Measurements from ENCODE around the gene ABCF1.

ABCF1 gene

DNA sequence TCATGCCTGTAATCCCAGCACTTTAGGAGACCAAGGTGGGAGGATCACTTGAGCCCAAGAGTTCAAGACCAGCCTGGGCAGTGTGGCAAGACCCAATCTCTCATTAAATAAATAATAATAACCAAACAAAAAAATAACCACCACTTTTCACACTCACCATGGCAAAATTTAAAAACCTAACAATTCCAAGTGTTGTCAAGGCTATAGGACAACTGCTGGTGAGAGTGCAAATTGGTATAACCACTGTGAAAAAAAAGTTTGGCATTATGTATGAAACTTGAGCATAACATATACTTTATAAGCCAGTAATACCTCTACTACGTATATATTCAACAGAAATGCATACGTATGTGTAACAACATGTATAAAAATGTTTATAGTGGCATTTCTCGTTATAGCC lies 10.3 kb upstream of the ABCF1 start:
- no peak for DNase-seq

DNA sequence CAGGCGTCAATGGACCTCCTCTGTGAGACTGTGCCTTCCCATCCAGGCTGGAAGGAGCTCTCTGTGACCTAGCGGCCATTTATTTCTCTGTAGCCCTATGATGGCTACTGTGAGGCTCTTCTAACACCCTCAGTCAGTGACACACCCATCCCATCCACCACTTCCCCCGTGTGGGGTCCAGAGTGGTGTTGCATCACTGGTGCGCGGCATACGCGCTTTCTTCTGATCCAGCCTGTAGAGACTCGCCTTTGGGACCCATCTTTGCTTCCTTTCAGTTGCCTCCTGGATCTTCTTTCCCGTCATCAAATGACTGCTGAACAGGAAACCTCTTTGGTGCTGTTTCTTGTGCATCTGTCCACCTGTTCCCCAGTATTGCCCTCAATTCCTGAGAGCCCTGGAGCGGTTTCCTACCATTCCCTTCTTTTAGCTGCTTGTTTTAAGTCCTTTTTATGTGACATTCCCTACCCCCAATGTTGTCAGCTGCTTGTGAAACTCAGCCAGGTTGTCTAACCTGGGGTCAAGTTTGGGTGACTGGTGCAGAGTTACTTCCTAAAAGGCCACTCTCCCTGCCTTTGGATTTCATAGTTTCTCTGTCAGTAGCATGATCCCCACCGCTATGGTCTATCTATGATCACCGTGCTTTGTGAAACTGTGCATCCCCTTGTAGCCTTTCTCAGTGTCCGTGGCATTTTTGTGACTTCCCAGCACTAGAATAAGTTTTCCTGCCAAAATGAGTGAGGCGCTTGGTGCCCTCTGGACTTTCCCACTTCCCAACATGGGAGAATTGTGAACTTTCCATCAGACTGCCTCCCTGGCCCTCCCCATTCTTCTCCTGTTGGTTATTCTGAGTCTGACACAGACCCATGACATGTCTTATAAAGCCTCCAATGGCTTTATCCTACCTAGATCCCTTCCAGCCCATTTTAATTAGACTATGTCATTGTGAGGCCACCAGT lies 8.5 kb upstream of the ABCF1 start:
- no peak for DNase-seq

DNA sequence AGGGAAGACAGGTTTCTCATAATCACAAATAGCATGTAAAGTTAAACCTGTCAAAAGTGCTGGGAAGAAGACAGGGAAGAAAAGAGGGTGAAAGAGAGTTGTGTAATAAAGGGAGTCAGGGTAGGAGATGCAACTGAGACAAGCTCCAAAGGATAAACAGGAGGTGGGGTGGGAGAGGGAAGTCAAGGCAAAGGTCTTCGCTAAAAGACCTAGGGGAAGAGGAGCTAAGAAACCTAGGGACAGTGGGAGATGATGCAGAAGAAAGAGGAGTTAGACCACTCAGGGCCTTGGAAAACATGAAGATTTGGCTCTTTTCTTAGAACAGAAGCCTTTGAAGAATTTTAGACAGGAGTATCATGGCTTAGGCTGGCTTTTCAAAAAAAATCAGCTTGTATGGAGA lies 7.1 kb upstream of the ABCF1 start:
- no peak for DNase-seq

DNA sequence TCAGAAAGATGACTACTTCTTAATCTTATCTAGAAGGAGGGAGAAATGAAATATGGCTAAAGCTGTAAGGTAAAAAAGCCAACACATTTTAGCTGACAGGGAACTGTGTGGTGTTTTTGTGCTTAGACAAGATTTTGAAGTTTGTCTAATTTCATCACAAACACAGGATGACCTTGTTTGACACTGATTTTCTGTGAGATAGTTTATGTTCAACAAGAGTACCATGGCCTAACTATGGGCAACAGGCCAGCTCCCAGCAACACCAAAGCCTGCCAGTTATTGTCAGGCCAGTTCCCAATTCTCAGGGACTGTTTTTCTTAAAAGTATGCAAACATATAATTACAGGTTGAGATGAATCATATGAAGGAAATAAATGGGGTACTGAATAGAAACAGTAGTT lies 5.5 kb upstream of the ABCF1 start:
- DNase-seq, result no peak

DNA sequence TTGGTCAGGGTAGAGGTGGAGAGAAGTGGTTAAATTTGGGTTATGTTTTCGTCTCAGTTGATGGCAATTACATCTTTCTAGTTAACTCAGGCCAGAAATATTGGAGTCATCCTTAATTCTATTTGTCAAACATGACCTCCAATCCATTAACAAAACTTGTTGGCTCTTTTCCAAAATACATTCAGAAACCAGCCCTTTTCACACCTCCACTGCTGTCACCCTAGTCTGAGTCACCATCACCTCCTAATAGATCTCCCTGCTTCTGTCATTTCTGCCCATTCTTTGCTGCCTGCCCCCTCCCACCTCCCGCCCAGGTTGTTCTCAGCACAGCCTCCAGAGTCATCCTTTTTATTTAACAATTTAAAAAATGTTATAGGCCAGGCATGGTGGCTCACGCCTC lies 3.0 kb upstream of the ABCF1 start:
- no peak for DNase-seq

DNA sequence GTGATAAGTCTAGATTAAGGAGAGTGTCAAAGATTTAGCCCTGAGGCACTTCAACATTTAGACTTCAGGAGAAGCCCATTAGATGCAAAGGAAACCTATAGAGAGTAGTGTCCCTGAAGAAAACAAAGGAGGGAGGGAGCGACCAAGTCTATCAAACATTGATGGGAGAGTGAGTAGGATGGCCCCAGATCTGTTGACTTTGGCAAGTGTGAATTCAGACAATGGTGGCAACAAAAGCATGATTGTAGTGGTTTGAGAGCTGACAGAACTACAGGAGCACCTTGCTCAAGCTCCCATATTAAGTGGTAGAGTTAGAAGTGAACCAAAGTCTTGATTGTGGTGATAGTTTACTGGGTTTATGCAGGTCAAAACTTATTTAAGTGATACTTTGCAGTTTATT lies 979 bp upstream of the ABCF1 start:
- no peak for DNase-seq

DNA sequence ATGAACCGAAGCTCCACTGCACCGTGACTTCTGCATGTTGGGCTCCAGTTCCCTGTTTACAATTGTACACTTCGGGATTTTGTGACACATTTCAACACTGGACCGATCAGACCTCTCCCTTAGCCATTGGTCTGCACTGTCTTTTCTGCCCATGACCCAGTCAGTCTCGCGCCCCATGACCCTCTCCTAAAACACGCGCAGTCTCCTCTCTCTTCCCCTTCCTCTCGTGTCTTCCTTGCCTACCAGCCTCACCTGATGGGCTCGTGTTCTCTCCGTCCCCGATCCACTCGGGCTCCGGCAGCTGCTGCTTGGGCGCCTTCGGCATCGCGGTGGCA lies 535 bp upstream of the ABCF1 start:
- no peak for DNase-seq

DNA sequence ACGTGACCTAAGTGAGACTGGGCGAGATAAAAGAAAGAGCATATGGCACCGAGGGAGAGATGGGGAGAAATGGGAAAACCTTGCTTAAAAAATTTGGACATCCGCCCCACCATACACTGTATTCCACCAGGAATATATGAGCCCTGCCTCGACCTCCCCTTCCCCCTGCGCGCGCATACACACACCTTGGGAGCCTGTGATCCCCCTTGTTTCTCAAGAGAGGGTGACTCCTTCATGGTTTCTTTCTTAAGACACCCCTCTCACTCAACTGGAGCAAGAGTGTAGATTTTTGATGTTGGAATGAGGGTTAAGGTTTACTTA lies 480 bp downstream of the ABCF1 start:
- no peak for DNase-seq

DNA sequence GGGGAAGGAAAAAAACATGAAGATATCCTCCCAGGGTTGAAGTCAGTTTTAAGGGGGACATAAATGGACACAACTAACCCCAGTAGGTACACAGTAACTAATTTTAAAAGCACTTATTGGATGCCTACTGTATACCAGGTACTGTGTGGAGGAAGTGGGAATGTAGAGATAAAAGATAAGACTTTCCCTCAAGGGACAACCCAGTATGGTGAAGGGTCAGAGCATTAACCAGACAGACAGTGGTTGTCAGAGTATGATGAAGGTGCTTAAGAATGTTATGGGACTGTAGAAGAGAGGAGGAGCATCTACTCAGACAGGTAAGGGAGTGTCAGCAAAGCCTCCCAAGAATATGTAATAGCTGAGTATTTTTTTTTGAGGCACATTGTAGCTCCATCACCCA lies 906 bp downstream of the ABCF1 start:
- no peak for DNase-seq

DNA sequence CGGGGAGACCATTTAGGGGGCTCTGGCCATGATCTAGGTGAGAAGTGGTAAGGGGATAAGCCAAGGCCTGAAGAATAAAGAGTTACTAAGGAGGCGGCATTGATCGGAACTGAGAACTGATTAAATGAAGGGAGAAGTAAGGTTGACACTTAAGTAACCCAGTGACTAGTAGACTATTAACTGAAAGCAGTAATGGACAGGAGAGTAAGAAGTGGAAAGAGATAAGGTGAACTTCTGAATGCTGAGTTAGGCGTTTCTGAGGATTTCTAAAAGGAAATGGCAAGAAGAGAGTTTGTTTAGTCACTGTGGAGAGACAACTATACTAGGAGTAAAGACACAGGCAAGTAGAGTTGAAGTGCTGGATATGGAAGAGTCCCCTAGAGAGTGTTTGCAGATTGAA lies 1.9 kb downstream of the ABCF1 start:
- no peak for DNase-seq

DNA sequence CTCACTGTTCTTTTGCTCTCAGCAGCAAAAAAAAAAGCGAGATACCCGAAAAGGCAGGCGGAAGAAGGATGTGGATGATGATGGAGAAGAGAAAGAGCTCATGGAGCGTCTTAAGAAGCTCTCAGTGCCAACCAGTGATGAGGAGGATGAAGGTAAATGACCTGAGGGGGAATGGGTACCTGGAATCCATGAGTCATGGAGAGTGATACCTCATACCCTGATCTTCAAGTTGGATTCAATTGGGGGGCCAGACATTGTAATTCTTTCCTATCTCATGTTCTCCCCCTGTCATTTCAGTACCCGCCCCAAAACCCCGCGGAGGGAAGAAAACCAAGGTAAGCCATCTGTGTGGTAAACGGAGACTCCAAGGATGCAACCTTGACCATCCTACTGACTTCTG lies 6.8 kb downstream of the ABCF1 start:
- DNase-seq, result no peak

DNA sequence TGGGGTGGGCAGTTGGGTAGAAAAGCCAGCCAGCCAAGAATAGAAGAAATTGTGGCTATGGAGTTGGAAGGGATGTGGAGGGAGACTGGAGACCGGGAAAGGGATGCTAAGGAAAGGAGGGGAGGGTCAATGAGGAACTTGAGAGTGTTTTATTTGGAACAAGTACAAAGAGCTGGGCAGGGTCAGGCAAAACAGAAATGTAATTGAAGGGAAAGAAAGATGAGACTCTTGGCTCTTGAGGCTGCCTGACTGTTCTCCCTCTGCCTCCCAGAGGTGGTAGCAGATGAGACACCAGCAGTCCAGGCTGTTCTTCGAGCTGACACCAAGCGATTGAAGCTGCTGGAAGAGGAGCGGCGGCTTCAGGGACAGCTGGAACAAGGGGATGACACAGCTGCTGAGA lies 12.7 kb downstream of the ABCF1 start:
- DNase-seq, result no peak

DNA sequence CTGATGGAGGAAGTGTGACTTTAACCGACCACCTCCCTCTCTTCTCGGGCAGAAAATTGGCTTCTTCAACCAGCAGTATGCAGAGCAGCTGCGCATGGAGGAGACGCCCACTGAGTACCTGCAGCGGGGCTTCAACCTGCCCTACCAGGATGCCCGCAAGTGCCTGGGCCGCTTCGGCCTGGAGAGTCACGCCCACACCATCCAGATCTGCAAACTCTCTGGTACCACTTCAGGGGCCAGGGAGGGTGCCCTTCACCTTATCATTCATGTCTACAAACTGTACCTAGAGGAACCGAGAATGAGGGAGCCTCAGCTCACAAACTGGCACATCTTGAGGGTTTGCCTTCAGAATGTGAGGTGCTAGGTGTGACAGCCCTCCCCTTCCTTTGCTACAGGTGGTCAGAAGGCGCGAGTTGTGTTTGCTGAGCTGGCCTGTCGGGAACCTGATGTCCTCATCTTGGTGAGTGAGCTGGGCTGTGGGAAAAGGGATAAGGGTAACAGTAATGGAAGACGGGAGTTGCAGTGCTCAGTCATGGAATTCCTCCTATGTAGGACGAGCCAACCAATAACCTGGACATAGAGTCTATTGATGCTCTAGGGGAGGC lies 18.6 kb downstream of the ABCF1 start:
- no peak for DNase-seq

DNA sequence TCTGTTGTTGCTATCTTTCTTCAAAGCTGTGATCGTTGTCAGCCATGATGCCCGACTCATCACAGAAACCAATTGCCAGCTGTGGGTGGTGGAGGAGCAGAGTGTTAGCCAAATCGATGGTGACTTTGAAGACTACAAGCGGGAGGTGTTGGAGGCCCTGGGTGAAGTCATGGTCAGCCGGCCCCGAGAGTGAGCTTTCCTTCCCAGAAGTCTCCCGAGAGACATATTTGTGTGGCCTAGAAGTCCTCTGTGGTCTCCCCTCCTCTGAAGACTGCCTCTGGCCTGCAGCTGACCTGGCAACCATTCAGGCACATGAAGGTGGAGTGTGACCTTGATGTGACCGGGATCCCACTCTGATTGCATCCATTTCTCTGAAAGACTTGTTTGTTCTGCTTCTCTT lies 19.3 kb downstream of the ABCF1 start:
- no peak for DNase-seq

DNA sequence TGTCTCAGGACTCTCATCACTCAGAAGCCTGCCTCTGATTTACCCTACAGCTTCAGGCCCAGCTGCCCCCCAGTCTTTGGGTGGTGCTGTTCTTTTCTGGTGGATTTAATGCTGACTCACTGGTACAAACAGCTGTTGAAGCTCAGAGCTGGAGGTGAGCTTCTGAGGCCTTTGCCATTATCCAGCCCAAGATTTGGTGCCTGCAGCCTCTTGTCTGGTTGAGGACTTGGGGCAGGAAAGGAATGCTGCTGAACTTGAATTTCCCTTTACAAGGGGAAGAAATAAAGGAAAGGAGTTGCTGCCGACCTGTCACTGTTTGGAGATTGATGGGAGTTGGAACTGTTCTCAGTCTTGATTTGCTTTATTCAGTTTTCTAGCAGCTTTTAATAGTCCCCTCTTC lies 19.8 kb downstream of the ABCF1 start:
- no peak for DNase-seq

DNA sequence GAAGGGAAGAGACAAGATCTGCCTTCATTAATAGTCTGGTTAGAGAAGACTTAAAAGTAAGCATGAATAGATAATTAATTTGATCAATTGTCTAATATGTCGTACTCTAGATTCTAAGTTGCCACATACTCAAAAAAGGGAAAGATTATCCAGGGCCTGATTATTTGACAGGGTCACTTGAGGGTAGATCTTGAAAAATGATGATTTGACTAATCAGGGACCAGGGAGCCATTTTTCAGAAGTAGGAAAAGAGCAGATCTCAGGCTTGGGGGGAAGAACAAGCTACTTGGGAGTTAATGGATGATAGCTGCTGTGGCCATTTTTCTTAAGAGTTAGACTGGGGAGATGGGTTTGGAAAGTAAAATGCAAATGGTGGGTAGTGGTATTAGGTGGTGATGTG lies 21.0 kb downstream of the ABCF1 start:
- DNase-seq, result no peak

DNA sequence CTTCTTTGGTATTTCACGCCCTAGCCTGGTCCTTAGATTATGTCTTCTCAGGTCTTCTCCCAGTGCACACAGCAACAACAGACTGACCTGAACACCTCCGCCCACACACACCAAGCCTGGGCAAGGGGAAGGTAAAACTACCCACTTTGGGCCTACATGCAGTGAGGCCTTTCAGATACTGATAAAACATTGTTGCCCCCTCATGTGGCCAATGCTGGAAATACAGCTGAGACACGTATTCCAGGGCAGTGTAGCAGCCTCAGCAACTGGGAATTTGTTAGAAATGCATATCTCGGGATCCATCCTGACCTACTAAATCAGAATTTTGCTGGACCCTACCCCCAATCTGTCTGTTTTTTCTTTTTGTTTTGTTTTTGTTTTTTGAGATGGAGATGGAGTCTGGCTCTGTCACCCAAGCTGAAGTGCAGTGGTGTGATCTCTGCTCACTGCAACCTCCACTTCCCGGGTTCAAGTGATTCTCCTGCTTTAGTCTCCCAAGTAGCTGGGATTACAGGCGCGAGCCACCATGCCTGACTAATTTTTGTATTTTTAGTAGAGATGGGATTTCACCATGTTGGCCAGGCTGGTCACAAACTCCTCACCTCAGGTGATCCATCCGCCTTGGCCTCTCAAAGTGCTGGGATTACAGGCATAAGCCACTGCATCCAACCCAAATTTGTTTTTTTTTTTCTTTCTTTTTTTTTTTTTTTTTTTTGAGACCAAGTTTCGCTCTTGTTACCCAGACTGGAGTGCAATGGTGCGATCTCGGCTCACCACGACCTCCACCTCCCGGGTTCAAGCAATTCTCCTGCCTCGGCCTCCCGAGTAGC lies 26.3 kb downstream of the ABCF1 start:
- DNase-seq, result peak; percentile 25

DNA sequence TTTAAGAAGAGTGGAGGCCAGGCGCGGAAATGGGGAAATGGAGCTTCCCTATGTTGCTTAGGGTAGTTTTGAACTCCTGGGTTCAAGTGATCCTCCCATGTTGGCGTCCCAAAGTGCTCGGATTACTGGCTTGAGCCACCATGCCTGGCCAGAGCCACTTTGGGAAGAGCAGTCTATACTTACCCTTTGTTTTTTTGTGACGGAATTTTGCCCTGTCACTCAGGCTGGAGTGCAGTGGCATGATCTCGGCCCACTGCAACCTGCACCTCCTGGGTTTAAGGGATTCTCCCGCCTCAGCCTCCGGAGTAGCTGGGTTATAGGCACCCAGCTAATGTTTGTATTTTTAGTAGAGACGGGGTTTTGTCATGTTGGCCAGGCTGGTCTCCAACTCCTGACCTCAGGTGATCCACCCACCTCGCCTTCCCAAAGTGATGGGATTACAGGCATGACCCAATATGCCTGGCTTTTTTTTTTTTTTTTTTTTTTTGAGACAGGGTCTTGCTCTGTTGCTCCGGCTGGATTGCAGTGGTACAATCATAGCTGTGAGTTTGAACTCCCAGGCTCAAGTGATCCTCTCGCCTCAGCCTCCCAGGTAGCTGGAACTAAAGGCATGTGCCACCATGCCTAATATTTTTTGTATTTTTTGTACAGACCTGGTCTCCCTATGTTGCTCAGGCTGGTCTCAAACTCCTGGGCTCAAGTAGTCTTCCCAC lies 27.8 kb downstream of the ABCF1 start:
- no peak for DNase-seq

DNA sequence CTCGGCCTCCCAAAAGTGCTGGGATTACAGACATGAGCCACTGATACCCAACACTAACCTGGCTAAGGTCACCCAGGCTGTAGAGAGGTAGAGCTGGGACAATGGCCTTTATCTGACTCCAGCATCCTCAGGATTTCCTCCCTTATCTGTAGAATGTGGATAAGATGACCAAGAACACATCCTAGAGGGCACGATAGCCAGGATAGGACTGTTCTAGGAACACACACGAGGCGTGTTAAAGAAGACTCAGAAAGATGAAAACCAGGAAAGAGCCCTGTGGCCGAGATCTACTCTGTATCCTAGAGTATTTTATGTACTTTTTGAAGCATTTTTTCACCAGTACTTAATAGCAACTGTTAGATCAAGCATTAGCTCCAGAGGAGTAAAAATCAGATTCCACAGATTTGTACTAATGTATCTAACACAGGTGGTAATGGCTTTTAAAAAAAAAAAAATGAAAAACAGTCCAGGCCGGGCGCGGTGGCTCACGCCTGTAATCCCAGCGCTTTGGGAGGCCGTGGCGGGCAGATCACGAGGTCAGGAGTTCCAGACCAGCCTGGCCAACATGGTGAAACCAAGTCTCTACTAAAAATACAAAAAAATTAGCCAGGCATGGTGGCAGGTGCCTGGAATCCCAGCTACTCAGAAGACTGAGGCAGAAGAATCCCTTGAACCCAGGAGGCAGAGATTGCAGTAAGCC lies 28.5 kb downstream of the ABCF1 start:
- no peak for DNase-seq

DNA sequence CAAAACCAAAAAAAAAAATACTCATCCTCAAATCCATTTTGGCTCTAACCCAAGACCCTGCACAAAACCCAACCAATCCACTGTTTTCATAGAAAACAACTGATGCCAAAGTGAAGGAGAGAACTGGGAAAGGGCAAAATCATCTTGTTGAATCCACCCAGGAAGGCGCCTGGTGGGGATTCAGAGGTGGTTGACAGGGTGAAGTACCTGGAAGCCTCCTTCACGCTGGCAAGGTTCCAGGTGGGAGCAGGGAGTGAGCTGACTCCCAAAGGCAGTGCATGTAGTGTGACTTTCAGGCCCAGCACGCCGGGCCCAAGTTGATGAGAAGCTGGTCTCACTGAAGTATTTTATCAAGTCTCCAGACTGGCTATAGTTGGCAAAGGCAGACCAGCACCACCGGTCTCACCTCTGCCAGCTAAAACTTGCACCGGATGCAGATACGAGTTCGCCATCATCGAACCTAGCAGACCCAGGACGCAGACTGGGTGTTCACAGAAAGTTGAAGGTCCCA lies 29.3 kb downstream of the ABCF1 start:
- DNase-seq, result no peak

DNA sequence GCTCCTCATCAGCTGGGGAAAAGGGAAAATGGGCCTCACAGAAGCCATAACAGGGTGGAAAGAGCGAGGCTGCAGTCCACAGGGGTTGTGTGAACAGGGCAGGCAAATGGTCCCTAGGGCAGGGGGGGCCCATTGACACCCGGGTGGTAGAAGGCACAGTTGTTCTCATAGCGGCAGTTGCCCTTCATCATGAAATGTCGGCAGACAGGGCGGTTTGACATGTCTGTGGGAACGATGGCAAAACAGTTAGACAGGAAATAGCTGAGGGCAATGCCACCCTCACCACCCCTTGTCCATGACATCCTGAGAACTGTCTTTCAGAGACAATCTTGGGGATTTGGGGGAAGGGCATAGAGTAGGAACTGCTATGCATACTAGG lies 30.2 kb downstream of the ABCF1 start:
- no peak for DNase-seq

DNA sequence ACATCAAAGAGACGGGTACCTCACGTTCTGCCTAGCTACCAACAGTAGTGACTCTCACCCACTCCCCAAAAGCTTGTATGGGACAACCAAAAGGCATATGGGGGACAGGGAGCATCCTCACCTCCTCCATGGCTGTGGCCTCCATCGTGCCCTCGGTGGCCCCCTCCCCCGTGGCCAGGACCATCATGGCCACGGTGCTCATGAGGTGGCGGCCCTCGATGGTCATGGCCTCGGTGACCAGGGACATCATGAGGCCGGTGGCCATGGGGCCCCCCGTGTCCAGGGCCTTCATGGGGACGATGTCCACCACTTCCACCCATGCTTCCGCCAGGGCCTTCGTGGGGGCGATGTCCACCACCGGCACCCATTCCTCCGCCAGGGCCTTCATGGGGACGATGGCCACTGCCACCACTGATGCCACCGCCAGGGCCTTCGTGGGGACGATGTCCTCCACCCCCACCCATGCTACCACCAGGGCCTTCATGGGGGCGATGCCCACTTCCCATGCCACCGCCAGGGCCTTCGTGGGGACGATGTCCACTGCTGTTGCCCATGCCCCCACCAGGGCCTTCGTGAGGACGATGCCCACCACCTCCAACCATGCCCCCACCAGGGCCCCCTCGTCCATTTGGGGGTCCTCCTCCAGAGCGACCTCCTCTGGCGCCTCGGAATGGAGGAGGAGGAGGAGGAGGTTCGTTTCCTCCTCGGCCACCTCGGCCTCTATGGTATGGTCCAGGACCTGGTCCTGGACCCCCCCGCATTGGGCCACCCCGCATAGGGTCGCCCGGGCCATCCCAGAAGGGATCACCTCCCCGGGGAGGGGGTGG lies 30.8 kb downstream of the ABCF1 start:
- no peak for DNase-seq

Measured in NCI-H2029 treated with DMSO at 0.1 percent for 48 hours (cell line).